ENCODE measurements around the gene SLC66A2. TPM values are rescaled to one million over a fixed set of nuclear protein-coding genes. Genes with fewer than 3 reads are reported as not detected.

The SLC66A2 gene
- total RNA-seq = 10 to 100 TPM; 34.4 to 38.0 TPM

DNA sequence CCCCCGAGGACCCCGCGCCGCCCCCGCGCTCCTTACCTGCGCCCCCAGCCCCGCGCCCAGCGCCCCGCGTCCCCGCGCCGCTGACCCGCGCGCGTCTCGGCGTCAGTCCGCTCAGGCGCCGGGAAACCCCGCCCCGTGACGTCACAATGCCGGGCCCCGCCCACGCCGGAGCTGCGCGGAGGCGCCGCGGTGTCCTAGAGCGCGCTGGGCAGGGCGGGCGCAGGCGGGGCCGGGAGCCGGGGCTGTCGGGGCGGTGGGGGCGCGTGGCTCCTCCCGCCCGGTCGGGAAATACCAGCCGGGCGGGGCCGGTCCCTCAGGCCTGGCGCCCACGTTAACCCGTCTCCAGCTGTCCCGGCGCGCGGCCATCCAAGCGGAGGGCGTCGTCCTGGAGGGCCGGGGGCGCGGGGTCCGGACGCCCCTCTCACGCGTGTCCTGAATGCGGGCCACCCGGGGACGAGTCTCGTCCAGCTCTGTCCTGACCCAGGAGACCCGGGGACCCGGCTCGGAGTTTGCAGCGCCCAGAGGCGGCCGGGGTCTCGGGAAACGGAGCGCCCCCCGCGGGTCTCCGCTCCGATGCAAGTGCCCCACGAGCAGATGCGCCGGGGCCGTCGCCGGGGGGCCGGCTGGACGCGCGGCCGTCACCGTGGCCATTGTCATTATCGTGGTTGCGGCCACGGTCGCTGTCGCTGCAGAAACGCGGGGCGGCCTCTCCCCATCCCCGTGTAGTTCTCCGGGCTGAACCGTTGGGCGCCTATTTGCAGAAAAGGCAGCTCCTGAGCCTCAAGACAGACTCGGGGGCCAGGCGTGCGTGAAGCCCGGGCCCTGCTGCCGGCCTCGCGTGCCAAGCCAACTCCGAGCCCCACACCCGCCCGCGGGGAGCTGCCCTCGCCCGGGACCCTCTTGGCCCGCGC is at the start of gene SLC66A2:
SLC66A2 (minus strand) TSS at position 109 of the 911 bp plus-strand sequence. CDS start 727 bp downstream, outside the sequence.

GRCh38 chr18:79988451-79989194 is 37.2 kb upstream of the SLC66A2 start, which contains the start of gene TXNL4A:
TSS of gene TXNL4A (minus strand) at chr18:79988563. CDS start at chr18:79988392, 171 bp downstream.

DNA sequence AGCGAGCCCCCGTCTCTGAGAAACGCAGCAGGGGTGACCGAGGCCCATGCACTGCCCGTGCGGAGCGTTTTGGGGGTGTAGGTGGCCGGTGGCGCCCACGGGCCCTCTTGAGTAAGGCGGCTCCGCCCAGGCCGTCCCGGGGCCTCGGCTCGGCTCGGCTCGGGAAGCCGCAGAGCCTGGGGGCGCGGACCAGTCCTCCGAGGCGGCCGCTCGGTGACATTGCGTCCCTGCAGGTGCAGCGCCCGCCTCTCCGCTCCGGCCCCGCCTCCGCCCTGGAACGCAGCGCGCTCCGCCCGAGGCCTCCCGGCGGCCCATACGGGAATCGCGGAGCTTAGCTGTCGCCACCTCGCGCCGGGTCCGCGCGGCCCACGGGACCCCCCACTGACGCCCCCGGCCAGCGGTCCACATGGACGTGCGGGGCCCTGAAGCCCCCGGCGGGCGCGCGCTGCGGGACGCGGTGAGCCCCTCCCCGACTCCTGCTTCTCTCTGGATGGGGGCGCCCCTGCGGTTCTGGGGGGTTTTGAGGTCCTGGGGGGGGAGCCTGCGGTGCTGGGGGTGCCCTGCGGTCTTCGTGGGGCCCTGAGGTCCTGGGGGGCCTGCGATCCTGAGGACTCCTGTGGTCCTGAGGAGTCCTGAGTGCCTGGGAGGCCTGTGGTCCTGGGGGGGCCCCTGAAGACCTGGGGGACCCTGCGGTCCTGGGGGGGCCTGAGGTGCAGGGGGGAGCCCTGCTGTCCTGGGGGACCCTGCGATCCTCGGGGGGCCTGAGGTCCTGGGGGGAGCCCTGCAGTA is 13.1 kb upstream of the SLC66A2 start, which contains the start of gene HSBP1L1:
HSBP1L1 (plus strand) TSS at position 314 of the 789 bp plus-strand sequence; CDS start at position 407, 93 bp downstream.

Other genes with a start within 250 kb of the SLC66A2 start
- under 1 TPM in 1 of 2 donors, not detected in 1; under 0.01 TPM for gene KCNG2, start 153.7 kb downstream of the SLC66A2 start, total RNA-seq
- gene HSBP1L1, start 13.0 kb upstream of the SLC66A2 start, total RNA-seq = 10 to 100 TPM in 1 of 2 donors, 1 to 10 TPM in 1; 9.0 to 14.1 TPM
- gene TXNL4A, start 36.9 kb upstream of the SLC66A2 start, total RNA-seq = 10 to 100 TPM; 49.9 to 74.6 TPM
- gene RBFA, start 82.8 kb upstream of the SLC66A2 start, total RNA-seq = 10 to 100 TPM; 23.1 to 36.3 TPM
- 10 to 100 TPM; 23.4 to 25.0 TPM for gene ADNP2, start 157.6 kb upstream of the SLC66A2 start, total RNA-seq